Stimulated activated CD4-positive, alpha-beta T cell treated with anti-CD3 and anti-CD28 coated beads, Interleukin-4, amount 100 ng/mL, for 48 hours (primary cell): Measurements from ENCODE around the gene C1orf35.

ENCODE experiments used
- DNase-seq, 2 donors: peaks; one replicate each; pipeline ENCODE4 v3.0.0-alpha.2; 2020; ENCODE audit warnings: low read depth in 2 of 2

The C1orf35 gene

GRCh38 chr1:228094432-228095016 lies 8.6 kb downstream of the C1orf35 start:
- DNase-seq: no peak

GRCh38 chr1:228093050-228093906 lies 9.8 kb downstream of the C1orf35 start:
- no peak for DNase-seq

- DNase-seq: no peak
Measured at GRCh38 chr1:228092342-228093049, 10.6 kb downstream of the C1orf35 start.

GRCh38 chr1:228091084-228091483 lies 12.0 kb downstream of the C1orf35 start:
- DNase-seq: no peak

- no peak for DNase-seq
Measured at GRCh38 chr1:228090613-228091081, 12.5 kb downstream of the C1orf35 start.

GRCh38 chr1:228089519-228090380 lies 13.4 kb downstream of the C1orf35 start:
- no peak for DNase-seq

GRCh38 chr1:228088586-228089498 lies 14.3 kb downstream of the C1orf35 start:
- DNase-seq: no peak

- no peak for DNase-seq
Measured at GRCh38 chr1:228087771-228088251, 15.3 kb downstream of the C1orf35 start.

GRCh38 chr1:228085287-228085951 lies 17.7 kb downstream of the C1orf35 start:
- no peak for DNase-seq

- DNase-seq: no peak
Measured at GRCh38 chr1:228084797-228085196, 18.3 kb downstream of the C1orf35 start.

GRCh38 chr1:228084325-228084724 lies 18.8 kb downstream of the C1orf35 start:
- DNase-seq: no peak

GRCh38 chr1:228083871-228084278 lies 19.2 kb downstream of the C1orf35 start:
- DNase-seq: no peak

- no peak for DNase-seq
Measured at GRCh38 chr1:228082918-228083870, 19.9 kb downstream of the C1orf35 start.

GRCh38 chr1:228082214-228082917 lies 20.8 kb downstream of the C1orf35 start, which contains the start of gene ARF1:
Gene ARF1 (plus strand): TSS chr1:228082708. CDS start chr1:228097115, 14,407 bp downstream.
- DNase-seq: peak; percentile 83 to 84

GRCh38 chr1:228081578-228082213 lies 21.4 kb downstream of the C1orf35 start:
- DNase-seq: no peak

GRCh38 chr1:228081144-228081543 lies 22.0 kb downstream of the C1orf35 start:
- no peak for DNase-seq

GRCh38 chr1:228079601-228080263 lies 23.4 kb downstream of the C1orf35 start:
- no peak for DNase-seq
